Loucy (cell line): ENCODE data around the gene FAM236C.
"Not testable (repeated sequence)": the region's sequence is repeated elsewhere in the genome, so short reads cannot be mapped to it uniquely, and the experiment has no call there.

ENCODE experiments used
- H2AFZ ChIP-seq: fragments of 200-600 bp; sonication (generic); 2 replicates; pipeline ENCODE4 v1.6.0; 2016; ENCODE audit warnings: antibody characterized with exemption, mild to moderate bottlenecking, low read length, moderate library complexity
- H3F3A ChIP-seq: fragments of 200-600 bp; 2 replicates; pipeline ENCODE4 v1.6.0; 2016; ENCODE audit warnings: antibody characterized with exemption, low read depth, mild to moderate bottlenecking
- H3K27me3 ChIP-seq: fragments of 200-600 bp; sonication (generic); 2 replicates; pipeline ENCODE4 v1.6.1; 2014; ENCODE audit warnings: low read length, mild to moderate bottlenecking; ENCODE audit not compliant: insufficient read depth, poor library complexity, severe bottlenecking
- H3K36me3 ChIP-seq: fragments of 200-600 bp; sonication (generic); 2 replicates; pipeline ENCODE4 v1.6.1; 2016; ENCODE audit warnings: low read length; ENCODE audit not compliant: insufficient read depth
- H3K4me1 ChIP-seq: fragments of 200-600 bp; sonication (generic); 2 replicates; pipeline ENCODE4 v1.5.1; 2014; ENCODE audit warnings: low read length, mild to moderate bottlenecking; ENCODE audit not compliant: insufficient read depth, poor library complexity, severe bottlenecking
- H3K4me2 ChIP-seq: fragments of 200-600 bp; sonication (generic); 2 replicates; pipeline ENCODE4 v1.6.0; 2014; ENCODE audit warnings: antibody characterized with exemption, low read length, low read depth, mild to moderate bottlenecking; ENCODE audit not compliant: poor library complexity, severe bottlenecking
- H3K4me3 ChIP-seq: fragments of 200-600 bp; sonication (generic); 2 replicates; pipeline ENCODE4 v1.5.1; 2014; ENCODE audit warnings: low read length, mild to moderate bottlenecking, mixed read lengths; ENCODE audit not compliant: poor library complexity, severe bottlenecking
- H3K79me2 ChIP-seq: fragments of 200-600 bp; sonication (generic); 2 replicates; pipeline ENCODE4 v1.6.1; 2014; ENCODE audit warnings: low read length; ENCODE audit not compliant: insufficient read depth
- H3K9ac ChIP-seq: fragments of 200-600 bp; sonication (generic); 2 replicates; pipeline ENCODE4 v1.6.0; 2014; ENCODE audit warnings: mild to moderate bottlenecking, low read depth, low read length, moderate library complexity; ENCODE audit not compliant: poor library complexity, severe bottlenecking
- H3K9me2 ChIP-seq: fragments of 200-600 bp; sonication (generic); replicated peaks from 2 replicates; pipeline ENCODE4 v1.6.1; 2016; ENCODE audit warnings: low read depth, low read length, mixed read lengths
- H3K9me3 ChIP-seq: fragments of 200-600 bp; sonication (generic); 2 replicates; pipeline ENCODE4 v1.6.1; 2014; ENCODE audit warnings: mild to moderate bottlenecking, antibody characterized with exemption, low read length, low read depth; ENCODE audit not compliant: insufficient read depth
- H4K20me1 ChIP-seq: fragments of 200-600 bp; sonication (generic); 2 replicates; pipeline ENCODE4 v1.6.0; 2014; ENCODE audit warnings: antibody characterized with exemption, low read length, mild to moderate bottlenecking; ENCODE audit not compliant: insufficient read depth, poor library complexity, severe bottlenecking

The FAM236C gene

DNA sequence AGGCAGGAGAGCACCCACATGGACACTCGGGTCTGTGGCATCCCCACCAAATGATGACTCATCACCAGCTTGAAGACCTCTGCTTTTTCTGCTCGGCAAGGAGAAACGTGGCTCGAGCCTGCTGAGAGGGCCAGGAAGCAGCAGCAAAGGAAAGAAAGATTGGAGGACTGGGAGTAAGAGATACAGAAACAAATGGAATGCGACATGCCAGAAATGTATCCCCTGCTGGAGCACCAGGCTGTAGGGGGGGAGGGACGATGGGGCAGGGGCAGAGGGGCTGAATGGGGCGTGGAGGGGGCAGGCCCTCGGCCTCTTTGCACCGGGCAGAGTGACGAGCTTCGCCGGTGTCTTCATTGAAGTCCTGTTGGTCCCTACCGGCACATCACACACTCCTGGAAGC, at the start of gene FAM236C:
Gene FAM236C (plus strand): TSS at position 301 of the 400 bp plus-strand sequence. CDS start 100 bp downstream, outside the sequence.
- not testable (repeated sequence) for H3F3A ChIP-seq, H3K9ac ChIP-seq, H2AFZ ChIP-seq, H3K9me3 ChIP-seq, H3K79me2 ChIP-seq, H3K4me2 ChIP-seq, H3K36me3 ChIP-seq, H3K4me3 ChIP-seq, H3K27me3 ChIP-seq, H3K4me1 ChIP-seq, H4K20me1 ChIP-seq, H3K9me2 ChIP-seq

DNA sequence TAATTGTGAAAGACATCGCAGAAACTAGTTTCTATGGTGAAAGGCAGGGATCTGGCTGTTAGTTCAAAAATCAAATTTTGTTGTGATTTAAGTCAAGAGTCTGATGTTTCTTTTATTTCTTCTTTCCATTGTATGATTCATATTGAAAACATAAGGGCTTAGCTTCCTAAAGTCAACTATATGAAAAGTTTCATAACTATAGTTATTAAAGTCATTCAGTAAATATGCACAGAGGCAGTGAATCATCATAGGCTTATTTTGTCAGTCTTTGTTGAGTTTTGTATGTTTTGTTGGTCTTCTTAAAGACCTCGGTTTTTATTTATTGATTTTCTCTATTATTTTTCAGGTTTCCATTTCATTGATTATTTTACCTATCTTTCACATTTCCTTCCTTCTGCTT, 29.5 kb upstream of the FAM236C start:
- H3K79me2 ChIP-seq, H3K9me2 ChIP-seq, H3F3A ChIP-seq, H2AFZ ChIP-seq, H3K36me3 ChIP-seq, H3K9me3 ChIP-seq, H3K27me3 ChIP-seq, H3K4me1 ChIP-seq, H3K4me3 ChIP-seq, H4K20me1 ChIP-seq, H3K4me2 ChIP-seq, H3K9ac ChIP-seq: not testable (repeated sequence)

DNA sequence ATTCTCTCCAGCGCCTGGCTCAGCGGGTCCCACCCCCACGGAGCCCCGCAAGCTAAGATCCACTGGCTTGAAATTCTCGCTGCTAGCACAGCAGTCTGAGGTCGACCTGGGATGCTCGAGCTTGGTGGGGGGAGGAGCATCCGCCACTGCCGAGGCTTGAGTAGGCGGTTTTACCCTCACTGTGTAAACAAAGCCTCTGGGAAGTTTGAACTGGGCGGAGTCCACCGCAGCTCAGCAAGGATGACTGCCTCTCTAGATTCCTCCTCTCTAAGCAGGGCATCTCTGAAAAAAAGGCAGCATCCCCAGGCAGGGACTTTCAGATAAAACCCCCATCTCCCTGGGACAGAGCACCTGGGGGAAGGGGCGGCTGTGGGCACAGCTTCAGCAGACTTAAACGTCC, 22.7 kb upstream of the FAM236C start:
- H3K4me3 ChIP-seq, H4K20me1 ChIP-seq, H3F3A ChIP-seq, H3K36me3 ChIP-seq, H3K9ac ChIP-seq, H3K79me2 ChIP-seq, H3K4me2 ChIP-seq, H3K9me3 ChIP-seq, H3K9me2 ChIP-seq, H2AFZ ChIP-seq, H3K4me1 ChIP-seq, H3K27me3 ChIP-seq: not testable (repeated sequence)

DNA sequence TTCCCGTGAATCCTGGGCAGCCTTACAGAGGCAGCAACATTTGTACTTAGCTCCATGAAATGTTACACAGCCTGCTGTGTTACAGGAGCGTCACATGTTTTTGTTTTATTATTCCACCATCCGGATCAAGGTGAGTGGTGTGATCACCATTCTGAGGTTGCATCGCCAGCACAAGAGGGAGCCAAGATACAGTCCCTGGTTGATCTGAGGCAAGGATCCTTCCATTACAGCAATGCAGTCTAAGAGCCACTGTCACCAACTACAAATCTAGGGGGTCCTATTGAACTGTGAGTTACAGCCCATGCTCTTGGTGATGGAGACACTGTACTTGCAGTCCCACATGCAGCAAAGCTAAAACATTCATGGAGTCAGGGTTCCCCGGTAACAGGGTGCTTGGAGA, 3.7 kb downstream of the FAM236C start:
- H4K20me1 ChIP-seq, H3K36me3 ChIP-seq, H3K79me2 ChIP-seq, H3F3A ChIP-seq, H3K27me3 ChIP-seq, H2AFZ ChIP-seq, H3K9ac ChIP-seq, H3K9me3 ChIP-seq, H3K4me3 ChIP-seq, H3K4me2 ChIP-seq, H3K9me2 ChIP-seq, H3K4me1 ChIP-seq: not testable (repeated sequence)

DNA sequence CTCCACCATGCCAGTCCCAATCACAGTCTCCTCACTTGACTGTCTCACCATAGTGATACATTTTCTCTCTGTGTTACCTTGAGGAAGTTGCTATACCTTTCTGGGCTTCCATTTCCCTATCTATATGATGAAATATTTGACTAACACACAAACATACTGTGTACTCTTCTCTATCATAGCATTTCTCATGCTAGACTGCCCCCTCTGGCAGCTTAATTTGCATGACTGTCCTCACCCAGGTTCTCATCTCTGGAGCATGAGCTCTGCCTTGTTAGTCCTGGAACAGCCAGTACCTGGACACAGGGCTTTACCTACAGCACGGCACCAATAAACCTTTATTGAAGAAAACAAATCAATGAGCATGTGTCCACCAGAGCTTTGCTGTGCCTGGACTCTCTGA, 19.9 kb downstream of the FAM236C start:
- H3K9me2 ChIP-seq, H3K9ac ChIP-seq, H3K36me3 ChIP-seq, H3K4me3 ChIP-seq, H3K4me2 ChIP-seq, H3K9me3 ChIP-seq, H3F3A ChIP-seq, H3K27me3 ChIP-seq, H3K4me1 ChIP-seq, H2AFZ ChIP-seq, H4K20me1 ChIP-seq, H3K79me2 ChIP-seq: not testable (repeated sequence)

DNA sequence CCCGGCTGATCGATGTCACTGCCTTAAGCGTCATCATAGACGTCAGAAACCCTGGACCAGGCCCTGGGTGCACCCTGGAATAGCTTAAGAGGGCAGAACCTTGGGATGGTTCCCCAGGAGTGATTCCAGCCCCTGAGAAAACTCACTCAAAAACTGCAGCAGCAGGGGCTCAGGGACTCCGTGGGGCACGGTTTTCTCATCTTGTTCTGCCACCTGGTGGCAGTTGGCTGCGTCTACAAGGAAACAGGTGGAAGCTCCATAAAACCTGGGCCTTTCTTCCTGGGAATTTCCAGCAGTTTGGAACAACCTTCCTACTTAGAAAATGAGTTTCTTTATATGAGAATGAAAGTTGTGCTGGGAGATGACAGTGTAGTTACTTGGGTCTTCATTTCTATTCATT, 24.0 kb downstream of the FAM236C start:
- H3K4me3 ChIP-seq, H3K9me3 ChIP-seq, H3K4me2 ChIP-seq, H3F3A ChIP-seq, H3K9me2 ChIP-seq, H2AFZ ChIP-seq, H3K36me3 ChIP-seq, H3K4me1 ChIP-seq, H4K20me1 ChIP-seq, H3K9ac ChIP-seq, H3K27me3 ChIP-seq, H3K79me2 ChIP-seq: not testable (repeated sequence)

DNA sequence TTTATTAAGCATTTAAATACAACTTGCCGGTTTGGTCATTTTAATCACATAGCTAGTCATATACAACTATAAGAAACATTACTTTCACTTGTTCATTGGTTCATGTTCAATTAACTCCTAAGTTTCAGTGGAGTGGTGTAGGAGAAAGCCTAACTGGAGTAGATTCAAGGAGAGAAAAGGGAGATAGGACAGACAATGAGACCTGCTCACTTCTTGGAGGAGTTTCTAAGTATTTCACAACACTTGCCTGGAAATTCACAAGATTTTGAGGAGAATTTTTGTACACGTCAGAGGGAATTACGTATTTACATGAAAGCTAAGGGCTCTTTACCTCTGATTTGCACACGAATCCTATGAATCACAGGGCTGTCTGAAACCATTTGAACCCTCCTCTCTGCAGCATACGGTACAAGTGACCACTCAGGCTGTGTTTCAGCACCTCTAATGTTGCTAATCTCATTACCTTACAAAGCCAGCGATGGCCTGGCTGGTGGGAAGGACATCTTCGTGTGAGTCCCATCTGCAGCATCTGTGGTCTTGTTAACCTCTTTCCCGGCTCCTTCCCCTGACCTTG, 24.6 kb downstream of the FAM236C start:
- H4K20me1 ChIP-seq, H3K27me3 ChIP-seq, H3K36me3 ChIP-seq, H3K4me2 ChIP-seq, H2AFZ ChIP-seq, H3F3A ChIP-seq, H3K79me2 ChIP-seq, H3K4me3 ChIP-seq, H3K4me1 ChIP-seq, H3K9me2 ChIP-seq, H3K9me3 ChIP-seq, H3K9ac ChIP-seq: not testable (repeated sequence)

DNA sequence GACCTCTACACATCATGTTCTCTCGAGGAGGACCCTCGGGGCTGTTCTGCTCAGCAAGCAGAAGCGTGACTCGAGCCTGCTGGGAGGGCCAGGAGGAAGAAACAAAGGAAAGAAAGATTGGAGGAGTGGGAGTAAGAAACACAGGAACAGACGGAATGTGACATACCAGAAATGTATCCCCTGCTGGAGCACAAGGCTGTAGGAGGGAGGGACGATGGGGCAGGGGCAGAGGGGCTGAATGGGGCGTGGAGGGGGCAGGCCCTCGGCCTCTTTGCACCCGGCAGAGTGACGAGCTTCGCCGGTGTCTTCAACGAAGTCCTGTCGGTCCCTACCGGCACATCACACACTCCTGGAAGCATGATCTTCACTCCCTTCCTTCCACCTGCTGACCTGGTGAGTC, 25.5 kb downstream of the FAM236C start, which contains the start of gene FAM236A:
Gene FAM236A (plus strand): TSS at position 301 of the 400 bp plus-strand sequence. CDS start 57 bp downstream, at position 358.
- not testable (repeated sequence) for H3K79me2 ChIP-seq, H4K20me1 ChIP-seq, H3K27me3 ChIP-seq, H3K9ac ChIP-seq, H3K9me3 ChIP-seq, H2AFZ ChIP-seq, H3K4me3 ChIP-seq, H3K9me2 ChIP-seq, H3K4me1 ChIP-seq, H3F3A ChIP-seq, H3K4me2 ChIP-seq, H3K36me3 ChIP-seq
